ENCODE results near the gene MRC2.

- TF ChIP-seq FOXM1 (IDR thresholded peaks at IDR 0.05; ENCODE audit: borderline replicate concordance, low read depth) (no peak), TAF1 (IDR thresholded peaks at IDR 0.05; ENCODE audit: low read depth) (no peak)
These were observed 90.4 kb downstream of the MRC2 start for GRCh38 chr17:62717889-62718288.
